Measurements from ENCODE around the gene YPEL4.

- TF ChIP-seq YY1 (IDR thresholded peaks at IDR 0.05; ENCODE audit: insufficient read depth, insufficient read length) (no peak), ZNF274 (IDR thresholded peaks at IDR 0.05; ENCODE audit: low read depth, low read length) (no peak), SUZ12 (IDR thresholded peaks at IDR 0.05; ENCODE audit: extremely low read depth, insufficient read depth, insufficient read length) (no peak)
Observed at GRCh38 chr11:57605028-57605420, 44.7 kb downstream of the YPEL4 start.
